ENCODE data around the gene GGTLC2. TPM values are rescaled to one million over a fixed set of nuclear protein-coding genes. Genes with fewer than 3 reads are reported as not detected.

GGTLC2 gene
- total and polyA plus RNA-seq, 3 donors from 2014 or later, result 2.8 to 21.5 (median 4.5) TPM

DNA sequence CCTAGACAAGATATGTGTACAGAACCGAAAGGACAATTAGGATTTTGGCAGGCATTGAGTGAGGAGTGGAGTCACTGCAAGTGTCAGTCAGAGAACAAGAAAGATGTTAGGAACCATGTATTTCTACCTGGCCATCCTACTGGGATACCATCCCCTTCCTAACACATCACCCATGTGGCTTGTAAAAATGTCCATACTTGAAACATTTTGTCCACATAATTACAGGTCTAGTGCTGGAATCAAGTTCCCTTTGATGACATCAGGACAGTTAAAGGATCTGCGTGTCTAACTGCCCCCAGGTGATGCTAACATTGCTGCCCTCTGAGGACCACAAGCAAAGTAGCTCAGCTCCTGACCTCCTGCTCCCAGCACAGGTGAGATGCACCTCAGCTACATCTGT is 31.9 kb upstream of the GGTLC2 start:
- no peak for DNase-seq
- no peaks in the 10 kb centered on the region for H3K4me1 ChIP-seq
- H3K27ac ChIP-seq, result no peak overlapping the region
- no peaks in the 10 kb centered on the region for H3K27me3 ChIP-seq
- H3K36me3 ChIP-seq (ENCODE audit: low read depth, missing control alignments), result no peaks in the 10 kb centered on the region
- intact Hi-C loops (cut with DNase I; ENCODE audit: low total_unique reads), result no loop called here
- H3K4me3 ChIP-seq, result no peak overlapping the region
- TF ChIP-seq POLR2A (IDR thresholded peaks at IDR 0.05), result no peak
- TF ChIP-seq, protein P1, sequence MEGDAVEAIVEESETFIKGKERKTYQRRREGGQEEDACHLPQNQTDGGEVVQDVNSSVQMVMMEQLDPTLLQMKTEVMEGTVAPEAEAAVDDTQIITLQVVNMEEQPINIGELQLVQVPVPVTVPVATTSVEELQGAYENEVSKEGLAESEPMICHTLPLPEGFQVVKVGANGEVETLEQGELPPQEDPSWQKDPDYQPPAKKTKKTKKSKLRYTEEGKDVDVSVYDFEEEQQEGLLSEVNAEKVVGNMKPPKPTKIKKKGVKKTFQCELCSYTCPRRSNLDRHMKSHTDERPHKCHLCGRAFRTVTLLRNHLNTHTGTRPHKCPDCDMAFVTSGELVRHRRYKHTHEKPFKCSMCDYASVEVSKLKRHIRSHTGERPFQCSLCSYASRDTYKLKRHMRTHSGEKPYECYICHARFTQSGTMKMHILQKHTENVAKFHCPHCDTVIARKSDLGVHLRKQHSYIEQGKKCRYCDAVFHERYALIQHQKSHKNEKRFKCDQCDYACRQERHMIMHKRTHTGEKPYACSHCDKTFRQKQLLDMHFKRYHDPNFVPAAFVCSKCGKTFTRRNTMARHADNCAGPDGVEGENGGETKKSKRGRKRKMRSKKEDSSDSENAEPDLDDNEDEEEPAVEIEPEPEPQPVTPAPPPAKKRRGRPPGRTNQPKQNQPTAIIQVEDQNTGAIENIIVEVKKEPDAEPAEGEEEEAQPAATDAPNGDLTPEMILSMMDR (IDR thresholded peaks at IDR 0.05), result no peak
- no peaks in the 10 kb centered on the region for H3K9me3 ChIP-seq
- 82 to 88% methylated on average over 2 of the region's 2 CpGs for WGBS, 2 donors

DNA sequence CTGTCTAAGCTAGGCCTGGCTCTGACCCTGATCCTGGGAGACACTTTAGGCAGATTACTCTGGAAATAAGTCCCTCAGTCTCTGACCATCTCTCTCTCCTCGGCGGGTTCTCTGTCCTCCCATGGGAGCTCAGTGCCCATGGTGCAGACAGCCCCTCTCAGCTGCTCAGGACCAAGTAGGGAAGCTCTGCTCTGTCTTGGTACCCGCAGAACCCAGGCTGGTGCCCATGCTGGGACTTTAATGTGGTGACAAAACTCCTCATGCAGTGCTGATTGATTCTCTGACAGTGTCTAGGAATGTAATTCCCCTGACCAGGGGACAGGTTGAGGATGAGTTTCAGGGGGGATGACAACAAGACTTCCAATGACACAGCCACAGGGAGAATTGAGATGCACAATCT is 30.3 kb upstream of the GGTLC2 start:
- 73 to 79% methylated on average over 3 of the region's 3 CpGs for WGBS, 2 donors
- Histone ChIP-seq H3K4me1 (no peaks in the 10 kb centered on the region), H3K27me3 (no peaks in the 10 kb centered on the region), H3K36me3 (ENCODE audit: low read depth, missing control alignments) (no peaks in the 10 kb centered on the region), H3K4me3 (no peak overlapping the region), H3K9me3 (no peaks in the 10 kb centered on the region), H3K27ac (no peak overlapping the region)
- intact Hi-C loops (cut with DNase I; ENCODE audit: low total_unique reads), result no loop called here
- no peak for DNase-seq
- no peak for TF ChIP-seq POLR2A (IDR thresholded peaks at IDR 0.05)
- TF ChIP-seq, protein P1 (IDR thresholded peaks at IDR 0.05), result no peak

DNA sequence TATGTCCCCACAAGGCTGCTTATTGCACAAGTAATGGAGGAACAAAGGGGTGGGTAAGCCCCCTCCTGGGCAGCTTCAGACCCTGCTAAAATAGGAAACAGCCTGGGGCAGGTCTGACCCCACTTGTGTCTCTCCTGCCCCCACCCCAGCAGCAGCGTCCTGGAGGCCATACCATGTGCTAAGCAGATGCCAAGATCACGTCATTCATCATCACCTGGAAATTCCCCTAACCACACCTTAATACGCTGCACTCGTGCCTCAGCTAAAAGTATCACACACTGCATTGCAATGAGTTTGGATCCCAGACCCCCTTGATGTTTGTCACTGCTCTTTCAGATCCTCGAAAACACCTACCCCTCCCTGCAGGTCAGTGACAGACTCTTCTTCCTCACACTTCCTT is 27.8 kb upstream of the GGTLC2 start:
- H3K9me3 ChIP-seq, result no peaks in the 10 kb centered on the region
- WGBS, 2 donors, result 51 to 59% methylated on average over 5 of the region's 5 CpGs
- no peaks in the 10 kb centered on the region for H3K27me3 ChIP-seq
- H3K36me3 ChIP-seq (ENCODE audit: low read depth, missing control alignments), result no peaks in the 10 kb centered on the region
- no peak overlapping the region for H3K27ac ChIP-seq
- TF ChIP-seq, protein P1 (IDR thresholded peaks at IDR 0.05), result no peak
- no peak for TF ChIP-seq POLR2A (IDR thresholded peaks at IDR 0.05)
- no peaks in the 10 kb centered on the region for H3K4me1 ChIP-seq
- intact Hi-C loops (cut with DNase I; ENCODE audit: low total_unique reads), result no loop called here
- no peak for DNase-seq
- no peak overlapping the region for H3K4me3 ChIP-seq

DNA sequence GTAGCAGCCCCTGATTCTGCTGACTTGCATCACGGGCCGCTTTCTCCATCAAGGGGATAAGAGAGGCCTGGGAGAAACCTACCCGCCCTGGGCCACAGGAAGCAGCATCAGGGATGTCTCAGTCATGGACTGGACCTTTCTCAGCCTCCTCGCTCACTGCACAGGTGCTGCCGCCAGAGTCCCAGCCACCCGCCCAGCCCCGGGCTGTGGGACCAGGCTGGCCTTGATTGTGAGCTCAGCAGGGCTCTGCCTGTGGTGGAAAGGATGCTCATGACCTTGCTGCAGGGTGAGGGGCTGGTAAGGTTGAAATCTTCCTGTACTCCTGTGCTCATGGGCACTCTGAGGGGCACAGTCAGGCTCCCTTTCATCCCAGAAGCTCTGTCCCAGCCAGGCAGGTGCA is 26.0 kb upstream of the GGTLC2 start:
- H3K9me3 ChIP-seq, result no peaks in the 10 kb centered on the region
- H3K27me3 ChIP-seq, result no peaks in the 10 kb centered on the region
- no peaks in the 10 kb centered on the region for H3K4me1 ChIP-seq
- intact Hi-C loops (cut with DNase I; ENCODE audit: low total_unique reads), result no loop called here
- no peak overlapping the region for H3K4me3 ChIP-seq
- DNase-seq, result no peak
- no peak for TF ChIP-seq POLR2A (IDR thresholded peaks at IDR 0.05)
- TF ChIP-seq, protein P1 (IDR thresholded peaks at IDR 0.05), result no peak
- H3K36me3 ChIP-seq (ENCODE audit: low read depth, missing control alignments), result no peaks in the 10 kb centered on the region
- no peak overlapping the region for H3K27ac ChIP-seq
- whole genome bisulfite sequencing, 2 donors, result 96% methylated on average over 7 of the region's 7 CpGs

DNA sequence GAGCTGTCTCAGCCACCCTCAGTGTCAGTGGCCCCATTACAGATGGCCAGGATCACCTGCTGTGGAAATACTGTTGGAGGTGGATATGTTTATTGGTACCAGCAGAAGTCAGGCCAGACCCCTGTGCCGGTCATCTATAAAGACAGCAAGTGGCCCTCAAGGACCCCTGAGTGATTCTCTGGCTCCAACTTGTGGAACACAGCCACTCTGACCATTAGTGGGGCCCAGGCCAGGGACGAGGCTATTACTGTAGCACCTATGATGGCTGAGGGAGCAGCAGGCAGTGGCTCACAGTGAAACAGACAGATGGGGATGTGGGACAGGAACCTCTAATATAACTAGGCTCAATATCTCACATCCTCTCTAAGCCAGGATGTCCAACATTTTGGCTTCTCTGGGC is 25.5 kb upstream of the GGTLC2 start:
- Histone ChIP-seq H3K27me3 (no peaks in the 10 kb centered on the region), H3K27ac (no peak overlapping the region), H3K4me1 (no peaks in the 10 kb centered on the region), H3K4me3 (no peak overlapping the region), H3K36me3 (ENCODE audit: low read depth, missing control alignments) (no peaks in the 10 kb centered on the region), H3K9me3 (no peaks in the 10 kb centered on the region)
- 80 to 83% methylated on average over 1 to 2 of the region's 2 CpGs for WGBS, 2 donors
- intact Hi-C loops (cut with DNase I; ENCODE audit: low total_unique reads), result no loop called here
- TF ChIP-seq, protein P1 (IDR thresholded peaks at IDR 0.05), result no peak
- TF ChIP-seq POLR2A (IDR thresholded peaks at IDR 0.05), result no peak
- DNase-seq, result no peak
